ENCODE measurements around the gene SP100.

GRCh38 chr2:230459216-230459615 is 43.2 kb downstream of the SP100 start:
- TF ChIP-seq EZH2 (IDR thresholded peaks at IDR 0.05; ENCODE audit: insufficient read depth, poor library complexity, severe bottlenecking) (no peak), EZH2phosphoT487 (IDR thresholded peaks at IDR 0.05; ENCODE audit: insufficient read depth, low read depth) (no peak)

Data from GM23248 (cell line).